Cerebellar nuclear complex (tissue), 1 donor: ENCODE measurements around the gene PPP2R1A.

ENCODE experiments used
- DNase-seq, 2 experiments: peaks; one replicate each; lab custom pipeline; 2025; lab: John Stamatoyannopoulos, UW

PPP2R1A gene

DNA sequence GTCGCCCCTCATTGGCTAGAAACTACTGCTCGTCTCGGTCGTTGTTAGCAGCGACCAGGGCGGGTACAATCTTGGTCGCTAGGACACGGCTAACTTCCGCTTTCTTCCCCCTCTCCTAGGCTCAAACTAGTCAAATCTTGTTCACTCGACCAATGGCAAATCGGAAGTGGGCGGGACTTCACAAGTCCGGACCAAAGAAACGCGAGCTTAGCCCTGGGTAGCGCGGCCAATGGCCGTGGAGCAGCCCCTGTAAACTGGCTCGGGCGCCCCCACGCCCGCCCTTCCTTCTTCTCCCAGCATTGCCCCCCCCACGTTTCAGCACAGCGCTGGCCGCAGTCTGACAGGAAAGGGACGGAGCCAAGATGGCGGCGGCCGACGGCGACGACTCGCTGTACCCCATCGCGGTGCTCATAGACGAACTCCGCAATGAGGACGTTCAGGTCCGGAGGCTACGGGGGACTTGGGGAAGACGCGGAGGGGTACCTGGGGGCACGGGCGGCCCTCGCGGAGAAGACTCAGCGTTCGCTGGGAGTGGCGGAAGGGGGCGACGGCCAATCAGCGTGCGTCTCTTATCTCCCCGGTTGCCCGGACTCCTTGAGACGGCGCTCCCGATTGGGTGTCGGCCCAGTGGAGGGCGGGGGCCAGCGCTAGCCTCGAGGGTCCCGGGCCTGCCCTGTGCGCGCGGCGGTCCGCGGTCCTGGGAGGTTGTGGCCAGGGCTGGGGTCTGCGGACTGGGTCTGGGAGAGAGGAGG, at the start of gene PPP2R1A:
Gene PPP2R1A, plus strand, starts transcription at position 318 of the 752 bp plus-strand sequence. Its CDS starts 45 bp downstream, at position 363.
- peak; percentile 99 to 100 for DNase-seq

DNA sequence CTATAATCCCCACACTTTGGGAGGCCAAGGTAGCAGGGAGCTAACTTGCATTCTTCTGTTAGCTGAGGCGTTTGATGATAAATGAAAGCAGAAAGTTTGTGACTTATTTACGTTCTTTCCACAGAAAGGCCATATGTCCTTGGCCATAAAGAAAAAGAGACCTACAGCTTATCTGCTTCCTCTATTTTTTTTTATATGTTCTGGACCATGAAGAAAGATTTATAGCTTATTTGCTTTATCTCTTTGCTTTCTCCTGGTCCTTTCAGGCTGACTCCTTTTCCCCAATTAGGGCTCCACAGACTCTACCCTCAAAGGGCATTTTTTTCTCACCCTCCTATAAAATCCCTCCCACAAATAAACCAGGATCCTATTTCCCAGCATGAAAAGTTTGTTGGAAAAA, 48.6 kb upstream of the PPP2R1A start:
- DNase-seq, result no peak

DNA sequence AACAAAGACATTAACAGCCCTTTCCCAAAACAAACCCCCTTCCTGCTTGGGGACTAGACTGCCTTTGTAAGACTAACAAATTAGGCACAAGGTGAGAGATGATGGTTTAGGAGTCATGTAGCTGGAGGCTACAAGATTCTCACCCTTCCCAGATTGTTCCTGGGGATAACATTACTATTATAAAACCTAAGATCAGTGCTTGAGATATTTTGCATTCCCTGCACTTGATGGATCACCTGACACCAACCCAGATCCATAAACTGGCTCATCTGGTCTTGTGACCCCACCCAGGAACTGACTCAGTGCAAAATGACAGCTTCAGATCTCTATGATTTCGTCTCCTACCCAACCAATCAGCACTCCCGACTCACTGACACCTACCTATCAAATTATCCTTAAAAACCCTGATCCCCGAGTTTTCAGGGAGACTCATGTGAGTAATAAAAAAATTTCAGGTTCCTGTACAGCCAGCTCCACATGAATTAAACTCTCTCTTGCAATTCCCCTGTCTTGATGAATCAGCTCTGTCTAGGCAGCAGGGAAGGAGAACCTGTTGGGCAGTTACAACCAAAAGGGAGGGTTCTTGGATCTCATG, 47.8 kb upstream of the PPP2R1A start:
- DNase-seq, result no peak

GRCh38 chr19:52148256-52148655, 41.6 kb upstream of the PPP2R1A start:
- no peak for DNase-seq

DNA sequence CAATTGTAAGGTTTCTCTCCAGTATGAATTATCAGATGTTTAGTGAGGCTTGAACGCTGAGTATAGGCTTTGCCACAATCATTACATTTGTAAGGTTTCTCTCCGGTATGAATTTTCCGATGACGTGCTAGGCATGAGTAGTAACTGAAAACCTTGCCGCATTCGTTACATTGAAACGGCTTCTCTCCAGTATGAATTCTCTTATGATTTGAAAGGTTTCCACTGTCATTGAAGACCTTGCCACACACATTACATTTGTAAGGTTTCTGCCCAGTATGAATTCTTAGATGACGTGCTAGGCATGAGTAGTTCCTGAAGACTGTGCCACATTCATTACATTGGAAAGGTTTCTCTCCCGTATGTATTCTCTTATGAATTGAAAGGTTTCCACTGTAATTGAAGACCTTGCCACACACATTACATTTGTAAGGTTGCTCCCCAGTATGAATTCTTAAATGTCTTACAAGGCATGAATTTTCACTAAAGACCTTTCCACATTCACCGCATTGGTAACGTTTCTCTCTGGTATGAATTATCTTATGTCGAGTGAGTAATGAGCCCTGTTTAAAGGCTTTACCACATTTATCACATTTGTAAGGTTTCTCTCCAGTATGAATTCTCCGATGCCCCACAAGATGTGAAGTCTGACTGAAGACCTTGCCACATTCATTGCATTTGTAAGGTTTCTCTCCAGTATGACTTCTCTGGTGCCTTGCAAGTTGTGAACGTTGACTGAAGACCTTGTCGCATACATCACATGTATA, 34.1 kb upstream of the PPP2R1A start:
- DNase-seq, result no peak

DNA sequence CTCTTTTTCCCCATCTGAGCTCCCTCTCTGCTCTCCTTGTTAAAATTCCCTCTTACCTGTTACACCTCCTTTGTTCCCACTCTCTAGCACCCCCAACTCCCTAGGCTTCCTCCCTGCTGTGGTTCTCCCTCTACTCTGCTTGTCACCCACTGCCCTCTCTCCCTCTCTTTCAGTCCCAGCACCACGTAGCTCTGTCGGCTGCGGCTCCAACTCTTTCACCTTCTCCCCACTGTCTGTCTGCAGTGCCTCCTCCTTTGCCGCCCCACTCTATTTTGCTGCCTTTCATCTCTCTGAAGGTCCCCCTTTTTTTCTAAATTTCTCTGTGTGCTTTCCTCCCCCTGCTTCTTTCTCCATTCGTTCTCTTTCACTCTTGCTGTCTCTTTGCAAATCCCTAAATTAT, 19.5 kb upstream of the PPP2R1A start:
- no peak for DNase-seq

- peak in 1 of 2 experiments; percentile 24 for DNase-seq
These were observed 19.0 kb upstream of the PPP2R1A start for GRCh38 chr19:52170863-52171320.

GRCh38 chr19:52171321-52172169, 18.3 kb upstream of the PPP2R1A start, which contains the start of gene ZNF836:
TSS of gene ZNF836 (minus strand) at chr19:52171621. CDS start at chr19:52168072, 3,549 bp downstream.
- DNase-seq, result peak in 1 of 2 experiments; percentile 37

DNA sequence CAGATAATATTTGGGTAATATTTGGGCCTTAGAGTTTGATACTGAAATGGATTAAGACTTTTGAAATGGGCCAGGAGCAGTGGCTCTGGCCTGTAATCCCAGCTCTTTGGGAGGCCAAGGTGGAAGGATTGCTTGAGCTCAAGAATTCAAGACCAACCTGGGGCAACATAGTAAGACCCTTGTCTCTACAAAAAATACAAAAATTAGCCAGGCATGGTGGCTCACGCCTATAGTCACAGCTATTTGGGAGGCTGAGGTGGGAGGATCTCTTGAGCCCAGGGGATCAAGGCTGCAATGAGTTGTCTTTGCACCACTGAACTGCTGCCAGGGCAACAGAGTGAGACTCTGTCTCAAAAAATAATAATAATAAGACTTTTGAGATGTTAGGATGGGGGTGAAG, 17.5 kb upstream of the PPP2R1A start:
- no peak for DNase-seq

GRCh38 chr19:52176574-52176973, 13.3 kb upstream of the PPP2R1A start:
- no peak for DNase-seq

- no peak for DNase-seq
These were observed 2.4 kb upstream of the PPP2R1A start for GRCh38 chr19:52187407-52187806.

DNA sequence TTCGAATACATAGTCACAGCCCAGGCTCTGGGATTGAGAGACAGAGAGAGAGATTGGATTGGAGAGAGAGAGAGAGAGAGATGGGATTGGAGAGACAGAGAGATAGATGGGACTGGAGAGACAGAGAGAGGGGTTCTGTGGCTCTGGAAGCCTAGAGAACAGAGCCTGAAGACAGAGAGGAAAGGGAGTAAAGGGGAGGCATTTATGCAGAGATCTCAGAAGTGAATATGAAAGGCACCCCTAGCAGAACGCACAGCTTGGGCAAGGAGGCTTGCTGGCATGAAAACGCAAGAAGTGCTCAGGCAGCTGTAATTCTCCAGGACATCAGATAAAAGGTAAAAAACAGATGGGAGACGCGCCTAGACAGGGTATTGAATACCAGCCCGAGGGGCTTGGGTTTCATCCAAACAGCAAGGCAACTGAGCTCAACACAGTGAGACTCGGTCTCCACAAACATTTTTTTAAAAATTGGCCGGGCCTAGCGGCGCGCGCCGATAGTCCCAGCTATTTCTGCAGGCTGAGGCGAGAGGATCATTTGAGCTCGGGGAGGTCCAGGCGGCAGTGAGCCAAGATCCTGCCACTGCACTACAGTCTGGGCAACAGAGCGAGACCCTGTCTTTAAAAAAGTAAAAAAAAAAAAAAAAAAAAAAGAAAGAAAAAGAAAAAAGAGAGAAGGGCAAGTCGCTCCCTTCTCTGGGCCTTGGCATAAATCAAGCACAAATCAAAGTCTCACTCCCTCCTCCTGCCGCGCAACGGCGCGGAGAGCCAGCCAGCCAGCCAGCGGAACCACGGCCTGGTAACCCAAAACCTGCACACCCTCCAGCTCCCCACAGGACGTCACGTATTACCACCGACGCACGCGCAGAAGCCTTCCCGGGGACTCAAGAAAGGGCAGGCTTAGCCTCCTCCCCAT, 774 bp upstream of the PPP2R1A start:
- peak in 1 of 2 experiments; percentile 50 for DNase-seq

DNA sequence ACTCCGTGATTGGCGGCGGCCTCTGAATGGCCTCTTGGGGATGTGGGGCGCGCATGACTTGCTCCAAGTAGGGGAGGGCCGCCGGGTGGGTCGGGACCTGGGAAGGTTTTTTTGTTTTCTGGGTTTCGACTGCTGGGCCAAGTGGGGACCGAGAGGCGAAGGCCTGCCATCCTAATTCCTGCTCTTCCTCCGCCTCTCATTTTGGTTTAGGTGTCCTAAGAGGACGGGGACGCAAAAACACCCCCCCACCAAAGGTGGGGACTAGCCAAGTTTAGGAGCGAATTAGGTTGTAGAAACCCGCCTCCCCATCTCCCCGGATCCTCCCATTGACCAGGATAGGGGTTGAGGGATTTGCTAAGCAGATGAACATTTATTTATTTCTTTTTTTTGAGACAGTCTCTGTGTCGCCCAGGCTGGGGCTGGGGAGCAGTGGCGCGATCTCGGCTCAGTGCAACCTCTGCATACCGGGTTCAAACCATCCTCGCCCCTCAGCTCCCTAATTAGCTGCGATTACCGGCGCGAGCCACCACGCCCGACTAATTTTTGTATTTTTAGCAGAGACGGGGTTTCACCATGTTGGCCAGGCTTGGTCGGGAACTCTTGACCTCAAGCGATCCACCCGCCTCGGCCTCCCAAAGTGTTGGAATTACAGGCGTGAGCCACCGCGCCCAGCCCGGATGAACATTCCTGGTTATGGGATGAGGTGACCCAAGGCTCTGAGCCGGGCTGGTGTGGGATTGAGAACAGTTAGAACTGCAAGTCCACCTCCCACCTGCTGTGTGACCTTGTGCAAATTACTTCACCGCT, 838 bp downstream of the PPP2R1A start:
- no peak for DNase-seq

DNA sequence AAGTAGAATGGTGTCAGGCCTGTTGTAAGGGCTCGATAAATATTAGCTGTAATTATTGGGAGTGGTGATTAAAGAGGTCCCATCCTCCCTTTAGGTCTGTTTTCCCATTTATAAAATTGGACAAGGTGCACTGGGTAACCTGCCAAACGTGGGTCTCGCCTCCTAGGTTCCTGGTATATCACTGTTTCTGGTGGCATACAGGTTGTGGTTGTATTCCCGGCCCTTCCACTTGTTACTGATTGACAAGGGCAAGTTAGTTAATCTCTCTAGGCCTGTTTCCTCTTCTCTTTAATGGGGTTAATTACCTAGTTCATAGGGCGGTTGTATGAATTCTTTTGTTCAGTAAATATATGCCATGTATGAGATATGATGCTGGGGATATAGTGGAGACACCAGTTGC, 1.5 kb downstream of the PPP2R1A start:
- DNase-seq, result no peak

GRCh38 chr19:52191951-52192350, 2.1 kb downstream of the PPP2R1A start:
- no peak for DNase-seq

GRCh38 chr19:52196256-52196967, 6.6 kb downstream of the PPP2R1A start:
- no peak for DNase-seq

- DNase-seq, result no peak
These were observed 8.1 kb downstream of the PPP2R1A start for GRCh38 chr19:52197964-52198363.

DNA sequence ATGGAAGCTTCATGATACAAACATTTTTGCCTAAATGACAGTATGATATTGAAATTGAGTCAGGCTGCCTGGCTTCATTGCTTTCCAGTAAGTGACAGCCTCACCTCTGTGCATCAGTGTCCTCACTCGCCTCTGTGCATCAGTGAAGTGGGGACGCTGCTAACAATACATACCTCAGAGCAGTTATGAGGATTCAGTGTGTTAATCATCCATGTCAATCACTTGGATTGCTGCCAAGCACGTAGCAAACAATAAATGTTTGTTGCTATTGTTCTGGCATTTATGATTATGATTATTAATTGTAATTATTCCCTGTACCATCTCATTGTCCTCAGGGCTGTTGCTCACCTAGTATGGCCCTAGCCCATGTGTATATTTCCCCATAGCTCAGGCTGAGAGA, 8.8 kb downstream of the PPP2R1A start:
- DNase-seq, result no peak

DNA sequence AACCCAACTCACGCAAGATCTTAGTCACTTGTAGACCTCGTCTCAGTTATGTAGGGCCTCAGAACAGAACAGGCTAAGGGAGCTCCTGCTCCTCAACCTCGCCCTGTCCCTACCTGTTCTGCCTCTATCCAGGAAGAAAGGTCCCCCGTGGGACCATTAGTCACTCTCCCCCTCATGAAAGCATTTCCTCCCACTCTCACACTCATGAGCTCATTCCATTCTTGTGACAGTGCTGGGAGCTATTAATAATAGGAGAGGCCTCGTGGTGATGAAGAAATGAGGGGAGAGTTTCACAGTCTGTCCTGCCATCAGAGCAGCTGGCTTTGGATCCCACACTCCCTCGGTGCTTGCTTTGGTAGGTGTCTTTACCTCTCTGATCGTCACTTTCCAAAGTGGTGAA, 10.2 kb downstream of the PPP2R1A start:
- DNase-seq, result no peak
